GM10266 (cell line): Measurements from ENCODE around the gene KCNJ15.

Experiments
- DNase-seq: peaks from one replicate; pipeline ENCODE4 v3.0.0; 2012; ENCODE audit errors: extremely low spot score
- TF ChIP-seq, protein P1 (sequence below): IDR thresholded peaks from 2 replicates; pipeline ENCODE4 v1.5.1; 2012; ENCODE audit warnings: mild to moderate bottlenecking, low read depth; ENCODE audit not compliant: control insufficient read depth, insufficient read depth; ENCODE audit errors: missing control alignments

Gene KCNJ15

DNA sequence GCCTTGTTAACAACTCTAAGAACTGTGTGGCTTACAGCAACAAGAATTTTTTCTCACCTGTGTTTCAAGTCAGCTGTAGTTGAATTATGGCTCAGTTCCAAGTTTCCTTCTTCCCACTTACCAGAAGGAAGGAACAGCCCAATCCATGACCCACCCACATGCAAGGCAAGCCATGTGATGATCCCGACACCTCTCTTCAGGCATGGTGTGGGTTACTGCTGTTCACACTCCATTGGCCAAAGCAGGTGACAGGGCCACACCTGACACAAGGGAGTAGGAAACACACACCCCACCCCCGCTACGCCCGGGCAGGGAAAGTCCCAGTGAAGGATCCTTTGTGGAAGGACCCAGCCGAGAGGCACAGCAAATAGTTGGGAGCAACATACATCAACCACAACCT lies 36.3 kb downstream of the KCNJ15 start:
- TF ChIP-seq, protein P1, sequence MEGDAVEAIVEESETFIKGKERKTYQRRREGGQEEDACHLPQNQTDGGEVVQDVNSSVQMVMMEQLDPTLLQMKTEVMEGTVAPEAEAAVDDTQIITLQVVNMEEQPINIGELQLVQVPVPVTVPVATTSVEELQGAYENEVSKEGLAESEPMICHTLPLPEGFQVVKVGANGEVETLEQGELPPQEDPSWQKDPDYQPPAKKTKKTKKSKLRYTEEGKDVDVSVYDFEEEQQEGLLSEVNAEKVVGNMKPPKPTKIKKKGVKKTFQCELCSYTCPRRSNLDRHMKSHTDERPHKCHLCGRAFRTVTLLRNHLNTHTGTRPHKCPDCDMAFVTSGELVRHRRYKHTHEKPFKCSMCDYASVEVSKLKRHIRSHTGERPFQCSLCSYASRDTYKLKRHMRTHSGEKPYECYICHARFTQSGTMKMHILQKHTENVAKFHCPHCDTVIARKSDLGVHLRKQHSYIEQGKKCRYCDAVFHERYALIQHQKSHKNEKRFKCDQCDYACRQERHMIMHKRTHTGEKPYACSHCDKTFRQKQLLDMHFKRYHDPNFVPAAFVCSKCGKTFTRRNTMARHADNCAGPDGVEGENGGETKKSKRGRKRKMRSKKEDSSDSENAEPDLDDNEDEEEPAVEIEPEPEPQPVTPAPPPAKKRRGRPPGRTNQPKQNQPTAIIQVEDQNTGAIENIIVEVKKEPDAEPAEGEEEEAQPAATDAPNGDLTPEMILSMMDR, result no peak
- DNase-seq, result no peak

DNA sequence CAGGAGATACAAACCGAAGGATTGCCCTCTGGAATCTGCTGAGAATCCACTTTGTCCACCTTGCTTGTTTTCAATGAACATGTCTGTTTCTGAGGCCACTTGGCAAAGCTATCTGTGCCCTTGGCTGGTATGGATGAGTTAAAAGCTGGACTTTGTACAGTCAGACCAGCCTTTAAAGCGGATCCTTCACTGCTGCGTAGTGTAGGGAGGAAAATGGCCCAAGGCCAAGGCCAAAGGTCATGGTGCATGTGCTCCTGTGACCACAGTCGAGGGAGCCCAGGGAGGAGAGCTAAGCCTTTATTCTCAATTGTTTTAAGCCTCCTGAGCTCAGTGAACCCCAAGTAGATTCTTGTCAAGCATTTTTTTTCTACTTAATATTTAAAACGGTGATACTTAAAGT lies 37.0 kb downstream of the KCNJ15 start:
- no peak for DNase-seq
- TF ChIP-seq, protein P1, result no peak

DNA sequence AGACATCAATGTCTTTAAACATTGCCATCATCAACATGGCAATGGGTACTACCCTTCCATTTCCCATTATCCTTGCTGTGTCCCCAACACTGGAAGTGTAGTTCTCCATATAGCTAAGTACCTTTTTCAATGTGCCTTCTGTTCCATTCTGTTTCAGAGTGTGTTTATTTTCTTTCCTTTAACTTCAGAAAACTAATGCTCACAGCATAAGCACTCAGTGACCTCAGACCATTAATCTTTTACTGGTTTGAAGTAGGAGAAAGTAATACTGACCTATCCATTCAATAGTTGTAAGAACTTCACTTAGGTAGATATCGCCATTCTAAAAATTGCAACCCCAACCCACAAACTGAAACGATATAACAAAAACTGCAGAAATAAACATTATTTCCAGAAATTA lies 37.8 kb downstream of the KCNJ15 start:
- TF ChIP-seq, protein P1, result no peak
- DNase-seq, result no peak

DNA sequence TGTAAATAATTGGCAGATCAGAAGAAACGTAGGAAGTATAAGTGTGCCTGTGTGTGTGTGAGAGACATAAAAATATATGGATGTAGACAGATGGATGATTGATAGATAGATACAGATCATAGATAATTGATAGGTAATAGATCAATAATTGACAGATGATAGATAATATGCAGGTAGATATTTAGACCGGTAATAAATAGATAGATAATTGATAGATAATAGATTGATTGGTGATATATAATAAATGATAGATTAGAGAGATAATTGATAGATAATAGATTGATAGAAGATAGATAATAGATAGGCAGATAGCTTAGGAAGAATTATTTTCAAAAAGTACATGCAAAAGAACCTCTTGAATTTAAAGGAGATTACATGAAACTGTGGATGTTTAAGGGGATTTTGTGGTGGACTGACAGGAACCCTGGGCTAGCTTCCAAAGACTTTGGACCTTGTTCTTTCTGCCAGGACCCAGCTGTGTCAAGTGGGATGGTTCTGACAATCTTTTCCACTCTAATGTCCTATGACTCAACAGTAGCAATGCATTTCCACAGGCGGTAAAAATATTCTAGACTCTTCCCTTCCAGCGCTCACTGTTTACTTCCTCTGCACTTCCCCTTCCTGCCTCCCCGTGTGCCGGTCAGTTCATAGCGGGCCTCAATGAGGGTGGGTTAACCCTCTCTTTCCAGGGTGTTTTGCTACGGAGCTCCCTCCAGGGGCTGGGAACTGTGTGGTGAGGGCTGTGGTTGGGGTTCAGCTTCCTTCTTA lies 39.4 kb downstream of the KCNJ15 start:
- no peak for DNase-seq
- TF ChIP-seq, protein P1, result no peak

DNA sequence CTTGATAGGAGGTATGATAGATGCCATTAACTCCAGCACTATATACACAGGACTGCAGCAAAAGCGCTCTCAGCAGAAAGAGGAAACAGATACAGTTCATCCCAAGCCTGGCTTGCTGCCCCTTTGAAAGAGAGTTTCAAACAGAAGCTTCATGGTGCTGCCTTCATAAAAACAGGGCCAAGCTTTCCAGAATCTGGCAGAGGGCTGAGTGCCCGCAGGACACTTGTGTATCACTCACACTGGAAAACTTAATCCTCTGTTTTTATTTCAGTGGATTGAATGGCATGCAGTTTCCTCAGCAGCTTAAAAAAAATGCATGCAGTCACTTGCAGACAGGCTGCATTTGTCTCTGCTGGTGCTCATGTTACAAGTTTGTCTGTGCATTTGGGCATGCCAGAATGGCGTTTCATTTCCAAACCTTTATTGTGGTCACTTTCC lies 40.4 kb downstream of the KCNJ15 start:
- no peak for DNase-seq
- TF ChIP-seq, protein P1, result no peak

DNA sequence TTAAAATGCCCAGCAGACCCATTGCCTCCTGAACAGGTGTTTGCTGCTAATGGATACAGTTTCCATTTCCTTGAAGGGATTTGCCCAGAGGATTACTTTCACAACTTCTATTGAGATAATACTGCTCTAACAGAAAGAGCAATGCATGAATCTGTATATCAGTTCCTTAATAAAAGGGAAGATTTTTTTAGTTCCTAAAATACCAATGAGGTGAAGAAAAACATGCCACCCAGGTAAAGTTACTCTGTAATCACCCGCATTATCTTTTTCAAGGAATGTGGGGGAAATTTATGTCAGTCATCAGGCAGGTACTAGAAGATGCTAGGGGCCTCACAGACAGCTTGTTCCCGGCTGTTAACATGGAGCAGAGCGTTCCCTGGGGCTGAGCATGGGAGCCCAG lies 41.1 kb downstream of the KCNJ15 start:
- TF ChIP-seq, protein P1, result no peak
- no peak for DNase-seq

DNA sequence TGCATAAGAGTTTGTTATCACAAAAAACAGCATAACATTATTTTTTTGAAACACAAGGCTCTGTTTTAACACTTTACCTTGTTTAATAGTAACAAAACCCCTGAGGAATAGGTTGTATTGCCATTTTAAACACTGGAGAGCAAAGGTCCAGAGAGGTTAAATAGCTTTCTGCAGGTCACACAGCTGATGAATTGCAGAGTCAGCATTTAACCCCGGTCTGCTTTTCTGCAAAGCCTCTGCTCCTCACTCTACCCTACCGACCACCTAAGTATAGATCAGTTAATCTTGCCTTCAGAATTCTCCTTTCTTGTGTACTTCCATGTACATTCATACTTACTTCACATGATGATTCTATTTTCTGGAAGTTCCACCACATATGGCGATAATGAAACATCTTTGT lies 42.0 kb downstream of the KCNJ15 start:
- DNase-seq, result no peak
- TF ChIP-seq, protein P1, result no peak
